Measurements from ENCODE around the gene MRGPRX1. TPM values are rescaled to one million over a fixed set of nuclear protein-coding genes. Genes with fewer than 3 reads are reported as not detected.

Gene MRGPRX1
- total RNA-seq, 1 experiment from 2014 or later, result not detected

GRCh38 chr11:18934195-18934814, 4.9 kb downstream of the MRGPRX1 start:
- Histone ChIP-seq H2BK20ac (ENCODE audit: low read depth, low read length, poor library complexity, severe bottlenecking) (no peak overlapping the region), H3T11ph (ENCODE audit: low read length) (no peak overlapping the region), H3K9me3 (ENCODE audit: control insufficient read depth, low read depth, low read length) (no peaks in the 10 kb centered on the region), H4K91ac (ENCODE audit: insufficient read length, low read depth, low read length) (no peak overlapping the region), H4K8ac (replicated peaks; ENCODE audit: insufficient read length, low read depth, low read length) (no peak overlapping the region), H3K9ac (ENCODE audit: extremely low read depth, insufficient read length, low read length) (no peak overlapping the region), H3K79me1 (ENCODE audit: insufficient read depth, low read depth, low read length, poor library complexity, severe bottlenecking) (no peaks in the 10 kb centered on the region), H2BK12ac (ENCODE audit: insufficient read length, low read depth, low read length) (no peak overlapping the region), H3K23ac (ENCODE audit: insufficient read length, low read depth, low read length) (no peak overlapping the region), H3K79me2 (ENCODE audit: insufficient read depth, low read length) (no peaks in the 10 kb centered on the region), H2BK15ac (ENCODE audit: low read depth, low read length) (no peak overlapping the region), H3K14ac (ENCODE audit: insufficient read depth, low read length) (no peak overlapping the region), H4K5ac (ENCODE audit: insufficient read length, low read depth, low read length) (no peak overlapping the region), H2AK5ac (ENCODE audit: insufficient read length, low read length) (no peak overlapping the region), H2BK120ac (ENCODE audit: low read depth, low read length, poor library complexity, severe bottlenecking) (no peak overlapping the region), H3K27me3 (ENCODE audit: insufficient read depth, low read length) (no peaks in the 10 kb centered on the region), H4K20me1 (ENCODE audit: control insufficient read depth, insufficient read depth, insufficient read length) (no peaks in the 10 kb centered on the region), H2AFZ (ENCODE audit: low read length) (no peak overlapping the region), H3K56ac (ENCODE audit: insufficient read length, low read depth, low read length) (no peak overlapping the region), H3K4me2 (ENCODE audit: insufficient read depth, insufficient read length, low read length) (no peak overlapping the region), H3K18ac (ENCODE audit: insufficient read length, low read depth, low read length) (no peak overlapping the region), H3K27ac (ENCODE audit: insufficient read length, low read depth, low read length) (no peak overlapping the region), H2BK5ac (ENCODE audit: insufficient read length, low read length) (no peak overlapping the region), H3K23me2 (ENCODE audit: insufficient read length, low read depth, low read length, poor library complexity, severe bottlenecking) (no peaks in the 10 kb centered on the region), H3K4me1 (ENCODE audit: insufficient read depth, low read length) (peaks cover 2% of the 10 kb centered on the region; the same call in 1 of the 2 replicates), H3K4ac (ENCODE audit: low read depth, low read length) (no peak overlapping the region)
- Mint-ChIP-seq H3K27me3 (ENCODE audit: low read depth) (no peaks in the 10 kb centered on the region), H3K4me1 (no peaks in the 10 kb centered on the region; a peak in 1 of 4 replicates), H3K27ac (no peak overlapping the region; a peak in 1 of 7 replicates), H3K9me3 (no peaks in the 10 kb centered on the region), H3K36me3 (ENCODE audit: insufficient read depth in 1 of 3, low read depth in 3 of 3) (no peaks in the 10 kb centered on the region), H3K4me3 (no peak overlapping the region)
- no peak for DNase-seq
- no CpG with 5 or more reads among the region's 22 CpGs for WGBS (ENCODE audit: extremely low coverage, insufficient read length, low lambda C conversion rate)
- TF ChIP-seq CTCF (conservative IDR thresholded peaks at IDR 0.05), result no peak

Data from H9 (cell line).